ENCODE data around the gene CTU2.

CTU2 gene

GRCh38 chr16:88696441-88696840 is 9.9 kb upstream of the CTU2 start:
- in situ Hi-C loops (cut with HindIII; ENCODE audit: low sequenced_read_pairs) = no loop called here

- in situ Hi-C loops (cut with HindIII; ENCODE audit: low sequenced_read_pairs) = no loop called here
These were observed 9.0 kb upstream of the CTU2 start for GRCh38 chr16:88697116-88697830.

GRCh38 chr16:88697831-88698615 is 8.3 kb upstream of the CTU2 start:
- in situ Hi-C loops (cut with HindIII; ENCODE audit: low sequenced_read_pairs) = no loop called here

GRCh38 chr16:88698646-88699045 is 7.7 kb upstream of the CTU2 start:
- in situ Hi-C loops (cut with HindIII; ENCODE audit: low sequenced_read_pairs) = no loop called here

- in situ Hi-C loops (cut with HindIII; ENCODE audit: low sequenced_read_pairs) = no loop called here
These were observed 7.1 kb upstream of the CTU2 start for GRCh38 chr16:88699180-88699579.

- in situ Hi-C loops (cut with HindIII; ENCODE audit: low sequenced_read_pairs) = no loop called here
These were observed 6.0 kb upstream of the CTU2 start for GRCh38 chr16:88700322-88700635.

GRCh38 chr16:88700636-88701482 is 5.4 kb upstream of the CTU2 start:
- in situ Hi-C loops (cut with HindIII; ENCODE audit: low sequenced_read_pairs) = no loop called here

- in situ Hi-C loops (cut with HindIII; ENCODE audit: low sequenced_read_pairs) = no loop called here
These were observed 4.5 kb upstream of the CTU2 start for GRCh38 chr16:88701581-88702370.

- in situ Hi-C loops (cut with HindIII; ENCODE audit: low sequenced_read_pairs) = no loop called here
These were observed 3.7 kb upstream of the CTU2 start for GRCh38 chr16:88702371-88703210.

GRCh38 chr16:88703486-88704309 is 2.6 kb upstream of the CTU2 start:
- in situ Hi-C loops (cut with HindIII; ENCODE audit: low sequenced_read_pairs) = no loop called here

GRCh38 chr16:88705076-88705684 is 1.1 kb upstream of the CTU2 start:
- in situ Hi-C loops (cut with HindIII; ENCODE audit: low sequenced_read_pairs) = no loop called here

GRCh38 chr16:88705801-88706228 is 488 bp upstream of the CTU2 start:
- in situ Hi-C loops (cut with HindIII; ENCODE audit: low sequenced_read_pairs) = no loop called here

GRCh38 chr16:88706965-88707826 is 893 bp downstream of the CTU2 start:
- in situ Hi-C loops (cut with HindIII; ENCODE audit: low sequenced_read_pairs) = no loop called here

- in situ Hi-C loops (cut with HindIII; ENCODE audit: low sequenced_read_pairs) = no loop called here
These were observed 4.3 kb downstream of the CTU2 start for GRCh38 chr16:88710556-88710955.

GRCh38 chr16:88711750-88712340 is 5.5 kb downstream of the CTU2 start:
- in situ Hi-C loops (cut with HindIII; ENCODE audit: low sequenced_read_pairs) = no loop called here

GRCh38 chr16:88712362-88712979 is 6.2 kb downstream of the CTU2 start:
- in situ Hi-C loops (cut with HindIII; ENCODE audit: low sequenced_read_pairs) = no loop called here

GRCh38 chr16:88713054-88713453 is 6.8 kb downstream of the CTU2 start:
- in situ Hi-C loops (cut with HindIII; ENCODE audit: low sequenced_read_pairs) = no loop called here

Data from DLD1 (cell line).